Measurements from ENCODE around the gene SKP1.

DNA sequence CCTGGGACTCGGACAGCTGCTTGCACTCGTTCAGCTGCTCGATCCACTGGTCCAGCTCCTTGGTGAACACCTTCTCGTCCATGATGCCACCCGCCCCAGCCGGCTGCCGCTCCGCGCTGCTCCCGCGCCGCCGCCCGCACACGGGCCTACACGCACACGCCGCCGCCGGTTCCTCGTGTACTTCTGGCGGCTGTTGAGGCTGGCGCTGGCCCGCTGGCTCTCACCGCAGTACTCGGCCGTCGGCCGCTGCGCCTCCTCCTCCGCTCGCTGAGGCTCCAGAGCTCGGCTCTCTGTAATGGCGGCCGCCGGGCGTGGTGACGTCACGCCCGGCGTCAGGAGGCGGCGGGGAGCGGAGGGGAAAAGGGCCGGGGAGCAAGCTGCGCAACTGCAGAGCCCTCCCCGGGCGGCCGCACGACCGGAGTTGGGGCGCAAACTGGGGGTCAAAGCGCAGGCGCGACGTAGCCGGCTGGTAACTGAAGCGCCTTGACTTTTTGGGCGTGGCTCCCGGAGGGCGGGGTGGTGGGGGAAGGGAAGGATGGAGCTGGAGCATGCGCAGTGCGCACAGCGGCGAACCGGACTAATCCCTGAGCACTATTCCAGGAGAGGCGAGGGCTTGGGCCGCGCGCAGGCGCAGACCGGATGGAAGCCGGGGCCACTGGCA lies 49.2 kb upstream of the SKP1 start, which contains the start of gene PPP2CA:
- TF ChIP-seq, protein P1, sequence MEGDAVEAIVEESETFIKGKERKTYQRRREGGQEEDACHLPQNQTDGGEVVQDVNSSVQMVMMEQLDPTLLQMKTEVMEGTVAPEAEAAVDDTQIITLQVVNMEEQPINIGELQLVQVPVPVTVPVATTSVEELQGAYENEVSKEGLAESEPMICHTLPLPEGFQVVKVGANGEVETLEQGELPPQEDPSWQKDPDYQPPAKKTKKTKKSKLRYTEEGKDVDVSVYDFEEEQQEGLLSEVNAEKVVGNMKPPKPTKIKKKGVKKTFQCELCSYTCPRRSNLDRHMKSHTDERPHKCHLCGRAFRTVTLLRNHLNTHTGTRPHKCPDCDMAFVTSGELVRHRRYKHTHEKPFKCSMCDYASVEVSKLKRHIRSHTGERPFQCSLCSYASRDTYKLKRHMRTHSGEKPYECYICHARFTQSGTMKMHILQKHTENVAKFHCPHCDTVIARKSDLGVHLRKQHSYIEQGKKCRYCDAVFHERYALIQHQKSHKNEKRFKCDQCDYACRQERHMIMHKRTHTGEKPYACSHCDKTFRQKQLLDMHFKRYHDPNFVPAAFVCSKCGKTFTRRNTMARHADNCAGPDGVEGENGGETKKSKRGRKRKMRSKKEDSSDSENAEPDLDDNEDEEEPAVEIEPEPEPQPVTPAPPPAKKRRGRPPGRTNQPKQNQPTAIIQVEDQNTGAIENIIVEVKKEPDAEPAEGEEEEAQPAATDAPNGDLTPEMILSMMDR (IDR thresholded peaks at IDR 0.05), result no peak
- peak; percentile 64 to 70 for TF ChIP-seq POLR2A (IDR thresholded peaks at IDR 0.05)
